NCI-H2227 (cell line): Measurements from ENCODE around the gene NUDC.
"Not testable (repeated sequence)": the region's sequence is repeated elsewhere in the genome, so short reads cannot be mapped to it uniquely, and the experiment has no call there.

Source experiments
- DNase-seq: peaks from one replicate; lab custom pipeline; 2025; ENCODE audit not compliant: unreplicated experiment; lab: John Stamatoyannopoulos, UW

The NUDC gene

GRCh38 chr1:26921540-26922430 is at the start of gene NUDC:
Gene NUDC, plus strand, starts transcription at chr1:26921743. Its CDS starts 106 bp downstream, at chr1:26921849.
- DNase-seq: peak; percentile 98

GRCh38 chr1:26873097-26873496 is 48.4 kb upstream of the NUDC start:
- not testable (repeated sequence) for DNase-seq

GRCh38 chr1:26874896-26875295 is 46.6 kb upstream of the NUDC start:
- DNase-seq: peak; percentile 54

DNA sequence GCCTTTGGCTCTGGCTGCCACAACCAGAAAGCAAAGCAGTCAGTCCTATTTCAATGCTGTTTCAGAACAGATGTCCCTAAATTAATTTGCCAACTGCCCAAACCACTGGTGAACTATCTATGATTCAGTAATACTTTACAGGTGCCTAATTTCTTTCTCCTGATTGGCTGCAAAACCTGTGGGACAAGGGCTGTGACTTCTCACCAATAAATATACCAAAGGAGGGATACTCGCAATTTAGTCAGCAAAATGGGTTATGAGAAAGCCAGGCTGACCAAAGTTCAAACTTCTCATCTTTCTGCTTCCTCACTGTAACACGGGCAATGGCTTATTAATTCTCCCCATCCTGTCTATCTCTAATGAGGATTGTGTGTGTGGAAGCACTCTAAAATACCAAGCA is 44.2 kb upstream of the NUDC start:
- no peak for DNase-seq

DNA sequence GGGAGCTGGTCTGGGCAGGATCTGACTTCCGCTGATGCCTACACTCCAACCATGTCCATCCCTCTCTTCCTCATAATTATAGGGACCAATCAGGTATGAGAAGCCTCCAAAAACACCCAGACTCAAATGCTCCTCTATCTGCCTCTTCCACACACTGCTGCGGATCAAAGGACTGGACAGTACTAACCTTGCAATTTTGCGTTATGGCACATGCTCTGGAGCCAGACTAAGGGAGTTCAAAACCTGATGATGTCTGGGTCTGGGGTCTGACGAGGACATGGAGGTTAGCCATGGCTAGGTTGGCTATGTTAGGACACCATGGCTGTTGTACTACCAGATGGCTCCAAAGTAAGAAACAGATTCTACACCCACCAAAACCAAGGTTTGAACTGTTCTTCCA is 41.8 kb upstream of the NUDC start:
- no peak for DNase-seq

DNA sequence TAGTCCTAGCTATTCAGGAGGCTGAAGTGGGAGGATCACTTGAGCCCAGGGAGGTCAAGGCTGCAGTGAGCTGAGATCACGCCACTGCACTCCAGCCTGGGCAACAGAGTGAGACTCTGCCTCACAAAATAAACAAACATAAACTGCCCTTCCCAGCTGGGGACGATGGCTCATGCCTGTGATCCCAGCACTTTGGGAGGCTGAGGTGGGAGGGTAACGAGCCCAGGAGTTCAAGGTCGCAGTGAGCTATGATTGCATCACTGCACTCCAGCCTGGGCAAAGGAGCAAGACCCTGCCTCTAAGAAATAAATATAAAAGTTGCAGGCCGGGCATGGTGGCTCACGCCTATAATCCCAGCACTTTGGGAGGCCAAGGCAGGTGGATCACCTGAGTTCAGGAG is 39.9 kb upstream of the NUDC start:
- not testable (repeated sequence) for DNase-seq

GRCh38 chr1:26882696-26883463 is 38.7 kb upstream of the NUDC start:
- DNase-seq: no peak

- DNase-seq: peak; percentile 27
Measured at GRCh38 chr1:26887125-26887524, 34.4 kb upstream of the NUDC start.

DNA sequence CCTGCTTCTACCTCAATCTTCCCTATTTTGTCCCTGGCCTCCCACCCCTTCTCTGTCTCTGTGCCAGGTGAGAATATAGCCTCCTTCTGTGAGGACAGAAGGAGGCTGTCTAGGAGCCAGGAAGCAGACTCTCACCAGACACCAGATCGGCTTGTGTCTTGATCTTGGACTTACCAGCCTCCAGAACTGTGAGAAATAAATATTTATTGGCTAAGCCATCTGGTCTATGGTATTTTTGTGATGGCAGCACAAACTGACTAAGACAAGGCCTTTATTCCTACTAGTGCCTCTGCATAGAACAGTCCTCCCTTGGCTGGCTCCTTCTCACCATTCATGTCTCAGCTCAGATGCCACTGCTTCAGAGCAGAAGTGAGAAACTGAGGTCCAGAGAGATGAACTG is 33.3 kb upstream of the NUDC start:
- DNase-seq: no peak

- DNase-seq: peak; percentile 88
Measured at GRCh38 chr1:26889551-26890466, 31.7 kb upstream of the NUDC start, which contains the start of gene GPN2. Gene GPN2, minus strand, starts transcription at chr1:26890283. Its CDS starts 187 bp downstream, at chr1:26890096.

DNA sequence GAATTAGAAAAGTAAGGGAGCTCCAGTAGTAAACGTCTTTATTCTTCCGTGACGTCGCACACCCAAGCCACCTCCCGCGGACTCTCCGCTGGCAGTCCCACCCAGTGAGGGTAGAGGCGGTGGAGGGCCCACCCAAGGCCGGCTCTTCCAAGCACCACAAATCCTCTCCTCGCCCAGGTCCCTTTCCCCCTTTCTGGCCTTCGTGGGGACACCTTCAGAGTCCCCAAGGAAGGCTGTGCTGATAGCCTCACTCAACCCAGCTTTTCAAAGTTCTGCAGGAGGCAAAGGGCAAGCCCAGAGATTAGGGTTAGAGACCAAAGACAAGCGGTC is 31.1 kb upstream of the NUDC start:
- DNase-seq: no peak

DNA sequence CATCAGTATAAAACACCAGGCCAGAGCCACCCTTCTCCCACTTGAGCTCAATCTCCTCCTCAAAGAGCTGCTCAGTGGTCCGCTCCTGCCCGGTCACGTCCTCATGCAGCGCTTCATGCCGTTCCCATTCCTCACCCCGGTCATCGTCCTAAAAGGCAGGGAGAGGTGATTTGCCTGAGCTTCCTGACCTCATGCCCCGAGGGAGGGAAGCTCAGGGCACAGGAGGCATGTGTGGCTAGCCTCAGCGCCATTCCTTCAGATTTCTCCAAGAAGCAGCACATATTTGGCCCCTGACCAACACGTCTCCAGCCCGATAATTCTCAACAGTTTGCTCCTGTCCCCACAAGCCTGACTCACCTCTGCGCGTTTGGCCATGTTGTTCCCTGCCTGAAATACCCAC is 27.3 kb upstream of the NUDC start:
- no peak for DNase-seq

DNA sequence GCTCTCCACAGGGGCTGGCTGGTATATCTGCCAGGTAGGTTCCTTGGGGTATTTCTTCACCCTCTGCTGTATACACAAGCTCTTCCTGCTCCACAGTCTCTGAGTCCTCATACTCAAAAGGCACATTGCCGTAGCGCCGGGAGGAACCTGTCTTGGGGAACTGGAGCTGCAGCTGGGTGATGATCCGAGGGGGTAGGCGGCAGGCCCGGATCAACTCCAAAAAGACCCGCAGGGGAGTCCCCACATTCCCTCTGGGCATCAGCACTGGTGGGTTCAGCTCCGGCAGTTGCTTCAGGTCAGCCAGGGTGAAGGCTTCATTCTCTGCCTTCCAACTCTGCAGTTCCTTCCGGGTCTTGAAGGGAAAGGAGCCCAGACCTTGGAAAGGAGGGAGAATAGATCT is 24.2 kb upstream of the NUDC start:
- DNase-seq: no peak

GRCh38 chr1:26900001-26900814 is 21.3 kb upstream of the NUDC start, which contains the start of gene GPATCH3:
Gene GPATCH3, minus strand, starts transcription at chr1:26900467. Its CDS starts 25 bp downstream, at chr1:26900442.
- DNase-seq: peak; percentile 98

GRCh38 chr1:26900815-26901511 is 20.6 kb upstream of the NUDC start:
- no peak for DNase-seq

GRCh38 chr1:26907071-26907917 is 14.2 kb upstream of the NUDC start:
- no peak for DNase-seq

GRCh38 chr1:26909951-26910342 is 11.6 kb upstream of the NUDC start:
- DNase-seq: no peak

- no peak for DNase-seq
Measured at GRCh38 chr1:26910343-26911160, 11.0 kb upstream of the NUDC start.
